ENCODE measurements around the gene ASB7.

The ASB7 gene

GRCh38 chr15:100566850-100567628 is 35.4 kb upstream of the ASB7 start:
- peaks cover 23% of the 10 kb centered on the region for H3K4me1 ChIP-seq (ENCODE audit: low read length)
- H3K27me3 ChIP-seq (replicated peaks; ENCODE audit: insufficient read depth, low read length), result no peaks in the 10 kb centered on the region
- H3K79me2 ChIP-seq (ENCODE audit: low read length), result peaks cover 5% of the 10 kb centered on the region; the same call in 1 of the 2 replicates
- H3K9me3 ChIP-seq (replicated peaks; ENCODE audit: insufficient read depth, low read length), result no peaks in the 10 kb centered on the region
- no peak overlapping the region for H3K4me2 ChIP-seq (ENCODE audit: low read depth, low read length)
- no peak overlapping the region for H3K9ac ChIP-seq (ENCODE audit: low read length)
- no peaks in the 10 kb centered on the region for H3K36me3 ChIP-seq (replicated peaks; ENCODE audit: insufficient read depth, low read length)
- no peak overlapping the region for H3K4me3 ChIP-seq (ENCODE audit: low read length)
- H4K20me1 ChIP-seq (ENCODE audit: insufficient read depth, low read length), result no peaks in the 10 kb centered on the region
- H2AFZ ChIP-seq (ENCODE audit: low read length), result no peak overlapping the region
- no peak overlapping the region for H3K27ac ChIP-seq (ENCODE audit: low read length)
- no peak for DNase-seq
- TF ChIP-seq EZH2phosphoT487 (IDR thresholded peaks at IDR 0.05; ENCODE audit: low read length) (no peak), EZH2 (optimal IDR thresholded peaks at IDR 0.05; ENCODE audit: low read depth, low read length) (no peak)
- TF ChIP-seq, protein P1, sequence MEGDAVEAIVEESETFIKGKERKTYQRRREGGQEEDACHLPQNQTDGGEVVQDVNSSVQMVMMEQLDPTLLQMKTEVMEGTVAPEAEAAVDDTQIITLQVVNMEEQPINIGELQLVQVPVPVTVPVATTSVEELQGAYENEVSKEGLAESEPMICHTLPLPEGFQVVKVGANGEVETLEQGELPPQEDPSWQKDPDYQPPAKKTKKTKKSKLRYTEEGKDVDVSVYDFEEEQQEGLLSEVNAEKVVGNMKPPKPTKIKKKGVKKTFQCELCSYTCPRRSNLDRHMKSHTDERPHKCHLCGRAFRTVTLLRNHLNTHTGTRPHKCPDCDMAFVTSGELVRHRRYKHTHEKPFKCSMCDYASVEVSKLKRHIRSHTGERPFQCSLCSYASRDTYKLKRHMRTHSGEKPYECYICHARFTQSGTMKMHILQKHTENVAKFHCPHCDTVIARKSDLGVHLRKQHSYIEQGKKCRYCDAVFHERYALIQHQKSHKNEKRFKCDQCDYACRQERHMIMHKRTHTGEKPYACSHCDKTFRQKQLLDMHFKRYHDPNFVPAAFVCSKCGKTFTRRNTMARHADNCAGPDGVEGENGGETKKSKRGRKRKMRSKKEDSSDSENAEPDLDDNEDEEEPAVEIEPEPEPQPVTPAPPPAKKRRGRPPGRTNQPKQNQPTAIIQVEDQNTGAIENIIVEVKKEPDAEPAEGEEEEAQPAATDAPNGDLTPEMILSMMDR (IDR thresholded peaks at IDR 0.05; ENCODE audit: low read length), result no peak
- peaks cover 15% of the 10 kb centered on the region for H3F3A ChIP-seq (ENCODE audit: insufficient read depth, low read length)
- no peaks in the 10 kb centered on the region for H3K9me2 ChIP-seq (replicated peaks; ENCODE audit: insufficient read depth, low read length)

GRCh38 chr15:100569391-100569790 is 33.0 kb upstream of the ASB7 start:
- no peaks in the 10 kb centered on the region for H3K9me3 ChIP-seq (replicated peaks; ENCODE audit: insufficient read depth, low read length)
- H3K4me1 ChIP-seq (ENCODE audit: low read length), result peaks cover 25% of the 10 kb centered on the region
- H3K27me3 ChIP-seq (replicated peaks; ENCODE audit: insufficient read depth, low read length), result no peaks in the 10 kb centered on the region
- no peaks in the 10 kb centered on the region for H3K9me2 ChIP-seq (replicated peaks; ENCODE audit: insufficient read depth, low read length)
- H3K36me3 ChIP-seq (replicated peaks; ENCODE audit: insufficient read depth, low read length), result no peaks in the 10 kb centered on the region
- no peak overlapping the region for H3K4me2 ChIP-seq (ENCODE audit: low read depth, low read length)
- H3K9ac ChIP-seq (ENCODE audit: low read length), result no peak overlapping the region
- no peak for DNase-seq
- H3K27ac ChIP-seq (ENCODE audit: low read length), result no peak overlapping the region
- peaks cover 15% of the 10 kb centered on the region for H3F3A ChIP-seq (ENCODE audit: insufficient read depth, low read length)
- H2AFZ ChIP-seq (ENCODE audit: low read length), result no peak overlapping the region
- no peak overlapping the region for H3K4me3 ChIP-seq (ENCODE audit: low read length)
- TF ChIP-seq, protein P1 (IDR thresholded peaks at IDR 0.05; ENCODE audit: low read length), result no peak
- TF ChIP-seq EZH2phosphoT487 (IDR thresholded peaks at IDR 0.05; ENCODE audit: low read length), result no peak
- TF ChIP-seq EZH2 (optimal IDR thresholded peaks at IDR 0.05; ENCODE audit: low read depth, low read length), result no peak
- peaks cover 5% of the 10 kb centered on the region; the same call in 1 of the 2 replicates for H3K79me2 ChIP-seq (ENCODE audit: low read length)
- no peaks in the 10 kb centered on the region for H4K20me1 ChIP-seq (ENCODE audit: insufficient read depth, low read length)

- Histone ChIP-seq H4K20me1 (ENCODE audit: insufficient read depth, low read length) (no peaks in the 10 kb centered on the region), H3K4me1 (ENCODE audit: low read length) (peaks cover 25% of the 10 kb centered on the region), H3F3A (ENCODE audit: insufficient read depth, low read length) (peaks cover 15% of the 10 kb centered on the region), H3K79me2 (ENCODE audit: low read length) (peaks cover 5% of the 10 kb centered on the region; the same call in 1 of the 2 replicates), H2AFZ (ENCODE audit: low read length) (no peak overlapping the region), H3K27me3 (replicated peaks; ENCODE audit: insufficient read depth, low read length) (no peaks in the 10 kb centered on the region), H3K36me3 (replicated peaks; ENCODE audit: insufficient read depth, low read length) (no peaks in the 10 kb centered on the region), H3K9me3 (replicated peaks; ENCODE audit: insufficient read depth, low read length) (no peaks in the 10 kb centered on the region), H3K4me3 (ENCODE audit: low read length) (no peak overlapping the region), H3K4me2 (ENCODE audit: low read depth, low read length) (peak overlapping the region; percentile 50), H3K9me2 (replicated peaks; ENCODE audit: insufficient read depth, low read length) (no peaks in the 10 kb centered on the region), H3K9ac (ENCODE audit: low read length) (no peak overlapping the region), H3K27ac (ENCODE audit: low read length) (peak overlapping the region; percentile 39; the same call in 1 of the 2 replicates)
- DNase-seq, result no peak
- TF ChIP-seq, protein P1 (IDR thresholded peaks at IDR 0.05; ENCODE audit: low read length), result no peak
- TF ChIP-seq EZH2phosphoT487 (IDR thresholded peaks at IDR 0.05; ENCODE audit: low read length), result no peak
Observed at GRCh38 chr15:100570275-100570674, 32.1 kb upstream of the ASB7 start.
